ENCODE data around the gene EML6.

DNA sequence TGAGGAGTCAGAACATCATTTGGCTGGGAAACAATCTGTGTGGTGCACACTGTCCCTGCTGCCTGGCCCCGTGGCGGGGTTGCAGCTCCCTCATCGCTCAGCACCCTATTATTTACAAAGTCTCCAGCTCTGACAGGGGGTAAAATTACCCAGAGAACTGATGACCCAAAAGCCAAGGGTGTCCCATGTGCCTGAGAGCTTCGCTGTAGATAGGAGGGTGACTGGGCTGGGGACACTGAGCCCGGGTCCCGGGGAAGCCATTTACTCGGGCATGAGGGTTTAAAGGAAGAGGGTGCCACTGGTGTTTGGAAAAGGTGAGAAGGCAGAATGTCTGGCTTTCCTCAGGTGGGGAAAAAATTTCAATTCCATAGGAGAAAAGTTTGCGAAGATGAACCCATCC is 48.2 kb upstream of the EML6 start:
- TF ChIP-seq, protein P1, sequence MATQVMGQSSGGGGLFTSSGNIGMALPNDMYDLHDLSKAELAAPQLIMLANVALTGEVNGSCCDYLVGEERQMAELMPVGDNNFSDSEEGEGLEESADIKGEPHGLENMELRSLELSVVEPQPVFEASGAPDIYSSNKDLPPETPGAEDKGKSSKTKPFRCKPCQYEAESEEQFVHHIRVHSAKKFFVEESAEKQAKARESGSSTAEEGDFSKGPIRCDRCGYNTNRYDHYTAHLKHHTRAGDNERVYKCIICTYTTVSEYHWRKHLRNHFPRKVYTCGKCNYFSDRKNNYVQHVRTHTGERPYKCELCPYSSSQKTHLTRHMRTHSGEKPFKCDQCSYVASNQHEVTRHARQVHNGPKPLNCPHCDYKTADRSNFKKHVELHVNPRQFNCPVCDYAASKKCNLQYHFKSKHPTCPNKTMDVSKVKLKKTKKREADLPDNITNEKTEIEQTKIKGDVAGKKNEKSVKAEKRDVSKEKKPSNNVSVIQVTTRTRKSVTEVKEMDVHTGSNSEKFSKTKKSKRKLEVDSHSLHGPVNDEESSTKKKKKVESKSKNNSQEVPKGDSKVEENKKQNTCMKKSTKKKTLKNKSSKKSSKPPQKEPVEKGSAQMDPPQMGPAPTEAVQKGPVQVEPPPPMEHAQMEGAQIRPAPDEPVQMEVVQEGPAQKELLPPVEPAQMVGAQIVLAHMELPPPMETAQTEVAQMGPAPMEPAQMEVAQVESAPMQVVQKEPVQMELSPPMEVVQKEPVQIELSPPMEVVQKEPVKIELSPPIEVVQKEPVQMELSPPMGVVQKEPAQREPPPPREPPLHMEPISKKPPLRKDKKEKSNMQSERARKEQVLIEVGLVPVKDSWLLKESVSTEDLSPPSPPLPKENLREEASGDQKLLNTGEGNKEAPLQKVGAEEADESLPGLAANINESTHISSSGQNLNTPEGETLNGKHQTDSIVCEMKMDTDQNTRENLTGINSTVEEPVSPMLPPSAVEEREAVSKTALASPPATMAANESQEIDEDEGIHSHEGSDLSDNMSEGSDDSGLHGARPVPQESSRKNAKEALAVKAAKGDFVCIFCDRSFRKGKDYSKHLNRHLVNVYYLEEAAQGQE (IDR thresholded peaks at IDR 0.05; ENCODE audit: unreplicated experiment), result no peak
- TF ChIP-seq, protein P2, sequence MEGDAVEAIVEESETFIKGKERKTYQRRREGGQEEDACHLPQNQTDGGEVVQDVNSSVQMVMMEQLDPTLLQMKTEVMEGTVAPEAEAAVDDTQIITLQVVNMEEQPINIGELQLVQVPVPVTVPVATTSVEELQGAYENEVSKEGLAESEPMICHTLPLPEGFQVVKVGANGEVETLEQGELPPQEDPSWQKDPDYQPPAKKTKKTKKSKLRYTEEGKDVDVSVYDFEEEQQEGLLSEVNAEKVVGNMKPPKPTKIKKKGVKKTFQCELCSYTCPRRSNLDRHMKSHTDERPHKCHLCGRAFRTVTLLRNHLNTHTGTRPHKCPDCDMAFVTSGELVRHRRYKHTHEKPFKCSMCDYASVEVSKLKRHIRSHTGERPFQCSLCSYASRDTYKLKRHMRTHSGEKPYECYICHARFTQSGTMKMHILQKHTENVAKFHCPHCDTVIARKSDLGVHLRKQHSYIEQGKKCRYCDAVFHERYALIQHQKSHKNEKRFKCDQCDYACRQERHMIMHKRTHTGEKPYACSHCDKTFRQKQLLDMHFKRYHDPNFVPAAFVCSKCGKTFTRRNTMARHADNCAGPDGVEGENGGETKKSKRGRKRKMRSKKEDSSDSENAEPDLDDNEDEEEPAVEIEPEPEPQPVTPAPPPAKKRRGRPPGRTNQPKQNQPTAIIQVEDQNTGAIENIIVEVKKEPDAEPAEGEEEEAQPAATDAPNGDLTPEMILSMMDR (conservative IDR thresholded peaks at IDR 0.05; ENCODE audit: low read depth in 2 of 2), result no peak
- TF ChIP-seq POLR2AphosphoS5 (IDR thresholded peaks at IDR 0.05; ENCODE audit: low read depth), result no peak
- TF ChIP-seq EZH2phosphoT487 (IDR thresholded peaks at IDR 0.05; ENCODE audit: unreplicated experiment), result no peak
- TF ChIP-seq EZH2 (IDR thresholded peaks at IDR 0.05; ENCODE audit: low read depth, unreplicated experiment), result no peak
- TF ChIP-seq ZNF331 (CRISPR knock-in tag; IDR thresholded peaks at IDR 0.05; ENCODE audit: low read depth), result no peak

All from GM23338 (cell line).